Keratinocyte (primary cell): Measurements from ENCODE around the gene SEPHS2. TPM values are rescaled to one million over a fixed set of nuclear protein-coding genes. Genes with fewer than 3 reads are reported as not detected.

Source experiments
- DNase-seq: peaks from one replicate; pipeline ENCODE4 v3.0.0-alpha.2; 2011; ENCODE audit warnings: low read depth, missing footprints, low spot score
- FAIRE-seq: peaks from 2 replicates; lab custom pipeline; 2011; peaks lifted over from hg19 to GRCh38; lab: Jason Lieb, UNC
- H2AFZ ChIP-seq: 2 replicates; pipeline ENCODE4 v1.6.0; 2012; ENCODE audit warnings: low read length, control low read depth, inconsistent platforms; ENCODE audit not compliant: control insufficient read depth
- H3K27ac ChIP-seq: 2 replicates; pipeline ENCODE4 v1.5.1; 2011; ENCODE audit warnings: low read length; ENCODE audit not compliant: control insufficient read depth, insufficient read depth
- H3K27me3 ChIP-seq: 3 replicates; pipeline ENCODE4 v1.6.0; 2011; ENCODE audit warnings: low read length; ENCODE audit not compliant: control insufficient read depth, insufficient read depth; ENCODE audit errors: extremely low read depth
- H3K36me3 ChIP-seq, 2 experiments: 2 replicates in 1 of 2; 3 replicates in 1 of 2; pipeline ENCODE4 v1.5.1; 2011; ENCODE audit warnings: low read length in 2 of 2, mild to moderate bottlenecking in 1 of 2; ENCODE audit not compliant: control insufficient read depth in 2 of 2, insufficient read depth in 2 of 2; ENCODE audit errors: extremely low read depth in 1 of 2
- H3K4me1 ChIP-seq: 3 replicates; pipeline ENCODE4 v1.5.1; 2011; ENCODE audit warnings: low read length; ENCODE audit not compliant: control insufficient read depth, insufficient read depth; ENCODE audit errors: extremely low read depth
- H3K4me2 ChIP-seq: 3 replicates; pipeline ENCODE4 v1.6.0; 2011; ENCODE audit warnings: low read depth, low read length; ENCODE audit not compliant: control insufficient read depth, insufficient read depth; ENCODE audit errors: extremely low read depth
- H3K4me3 ChIP-seq, 3 experiments: fragments of 200-600 bp in 1 of 3; sonication (generic) in 1 of 3; 2 replicates in 2 of 3; 3 replicates in 1 of 3; pipeline ENCODE4 v1.5.1; 2011 to 2016; ENCODE audit warnings: low read length in 3 of 3, mild to moderate bottlenecking in 3 of 3, control low read depth in 2 of 3, inconsistent platforms in 1 of 3, low read depth in 1 of 3, mixed read lengths in 1 of 3, mixed run types in 1 of 3, moderate library complexity in 1 of 3; ENCODE audit not compliant: control insufficient read depth in 2 of 3, insufficient read depth in 2 of 3; ENCODE audit errors: extremely low read depth in 1 of 3
- H3K79me2 ChIP-seq: 2 replicates; pipeline ENCODE4 v1.6.0; 2012; ENCODE audit warnings: low read length; ENCODE audit not compliant: control insufficient read depth, insufficient read depth
- H3K9ac ChIP-seq: 3 replicates; pipeline ENCODE4 v1.6.0; 2011; ENCODE audit warnings: low read length; ENCODE audit not compliant: control insufficient read depth, insufficient read depth; ENCODE audit errors: extremely low read depth
- H3K9me1 ChIP-seq: 3 replicates; pipeline ENCODE4 v1.6.0; 2011; ENCODE audit warnings: low read length; ENCODE audit not compliant: control insufficient read depth, insufficient read depth; ENCODE audit errors: extremely low read depth
- H3K9me3 ChIP-seq: 2 replicates; pipeline ENCODE4 v1.5.1; 2012; ENCODE audit warnings: low read depth, low read length; ENCODE audit not compliant: control insufficient read depth
- H4K20me1 ChIP-seq: 3 replicates; pipeline ENCODE4 v1.6.0; 2011; ENCODE audit warnings: low read length; ENCODE audit not compliant: control insufficient read depth, insufficient read depth; ENCODE audit errors: extremely low read depth
- EZH2 ChIP-seq: IDR thresholded peaks from one replicate; pipeline ENCODE4 v1.6.1; 2012; ENCODE audit warnings: inconsistent platforms, mild to moderate bottlenecking, low read length, moderate library complexity
- dilution Hi-C: fragments of 300-500 bp; cut with MboI; formaldehyde crosslinking; loops from one replicate; pipeline ENCODE4 v1.7.0; 2020; ENCODE audit warnings: low sequenced_read_pairs; ENCODE audit not compliant: extremely low pct_ligation_motif_present
- polyA plus RNA-seq, 5 experiments: library from polyadenylated mRNA; depleted of rRNA in 3 of 5; stranded (reverse) in 3 of 5; stranded (forward) in 1 of 5; unstranded in 1 of 5; fragments of >200 nt; gene quantifications; 1 replicate in 1 of 5; 2 replicates in 3 of 5; 3 replicates in 1 of 5; pipeline versions ENCODE4 v1.2.1 to v1.2.3, GENCODE V29; 2011 to 2012; ENCODE audit warnings: missing spikeins in 2 of 5, low read depth in 1 of 5, low replicate concordance in 1 of 5
- TF ChIP-seq, protein P1 (sequence below), 3 experiments: IDR thresholded peaks in 1 of 3; conservative IDR thresholded peaks in 1 of 3; optimal IDR thresholded peaks in 1 of 3; 2 replicates in 2 of 3; 3 replicates in 1 of 3; pipeline versions ENCODE3 to v1.5.1; 2011; ENCODE audit warnings: low read length in 3 of 3, mild to moderate bottlenecking in 3 of 3, moderate library complexity in 2 of 3, control low read depth in 1 of 3, inconsistent platforms in 1 of 3; ENCODE audit not compliant: insufficient read depth in 2 of 3; ENCODE audit errors: extremely low read depth in 1 of 3

The SEPHS2 gene
- polyA plus RNA-seq, 1 donor (not counting 4 experiments of a cell fraction or from before 2014, with no cell fraction given): 36.5 TPM

DNA sequence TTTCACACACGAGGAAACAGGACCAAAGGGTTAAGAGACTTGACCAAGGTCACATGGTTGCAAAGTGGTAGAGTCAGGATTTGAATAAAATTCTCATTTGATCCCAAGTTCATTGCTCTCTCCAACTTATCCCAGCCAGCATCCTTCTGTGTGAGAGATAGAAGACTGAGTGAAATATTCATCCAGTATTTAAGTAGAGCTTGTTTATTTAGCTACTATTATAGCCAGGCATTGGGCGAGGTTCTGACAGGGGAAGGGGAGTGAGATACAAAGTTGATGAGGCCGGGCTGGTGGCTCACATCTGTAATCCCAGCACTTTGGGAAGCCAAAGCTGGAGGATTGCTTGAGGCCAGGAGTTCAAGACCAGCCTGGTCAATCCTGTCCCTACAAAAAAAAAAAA is 31.3 kb upstream of the SEPHS2 start:
- Histone ChIP-seq H3K4me1 (no peaks in the 10 kb centered on the region), H3K27me3 (peaks cover 14% of the 10 kb centered on the region), H3K9ac (no peak overlapping the region), H3K36me3 (no peaks in the 10 kb centered on the region), H4K20me1 (no peaks in the 10 kb centered on the region), H3K79me2 (no peaks in the 10 kb centered on the region), H2AFZ (no peak overlapping the region), H3K4me3 (no peak overlapping the region), H3K9me3 (no peaks in the 10 kb centered on the region), H3K4me2 (no peak overlapping the region), H3K27ac (no peak overlapping the region), H3K9me1 (no peaks in the 10 kb centered on the region)
- no peak for FAIRE-seq
- dilution Hi-C loops: no loop called here
- DNase-seq: no peak
- no peak for TF ChIP-seq EZH2
- TF ChIP-seq, protein P1, sequence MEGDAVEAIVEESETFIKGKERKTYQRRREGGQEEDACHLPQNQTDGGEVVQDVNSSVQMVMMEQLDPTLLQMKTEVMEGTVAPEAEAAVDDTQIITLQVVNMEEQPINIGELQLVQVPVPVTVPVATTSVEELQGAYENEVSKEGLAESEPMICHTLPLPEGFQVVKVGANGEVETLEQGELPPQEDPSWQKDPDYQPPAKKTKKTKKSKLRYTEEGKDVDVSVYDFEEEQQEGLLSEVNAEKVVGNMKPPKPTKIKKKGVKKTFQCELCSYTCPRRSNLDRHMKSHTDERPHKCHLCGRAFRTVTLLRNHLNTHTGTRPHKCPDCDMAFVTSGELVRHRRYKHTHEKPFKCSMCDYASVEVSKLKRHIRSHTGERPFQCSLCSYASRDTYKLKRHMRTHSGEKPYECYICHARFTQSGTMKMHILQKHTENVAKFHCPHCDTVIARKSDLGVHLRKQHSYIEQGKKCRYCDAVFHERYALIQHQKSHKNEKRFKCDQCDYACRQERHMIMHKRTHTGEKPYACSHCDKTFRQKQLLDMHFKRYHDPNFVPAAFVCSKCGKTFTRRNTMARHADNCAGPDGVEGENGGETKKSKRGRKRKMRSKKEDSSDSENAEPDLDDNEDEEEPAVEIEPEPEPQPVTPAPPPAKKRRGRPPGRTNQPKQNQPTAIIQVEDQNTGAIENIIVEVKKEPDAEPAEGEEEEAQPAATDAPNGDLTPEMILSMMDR (optimal IDR thresholded peaks at IDR 0.05 in 1 of 3, IDR thresholded peaks at IDR 0.05 in 1 of 3, conservative IDR thresholded peaks at IDR 0.05 in 1 of 3; ENCODE audit: extremely low read depth in 1 of 3, insufficient read depth in 2 of 3, low read length in 3 of 3): no peak

DNA sequence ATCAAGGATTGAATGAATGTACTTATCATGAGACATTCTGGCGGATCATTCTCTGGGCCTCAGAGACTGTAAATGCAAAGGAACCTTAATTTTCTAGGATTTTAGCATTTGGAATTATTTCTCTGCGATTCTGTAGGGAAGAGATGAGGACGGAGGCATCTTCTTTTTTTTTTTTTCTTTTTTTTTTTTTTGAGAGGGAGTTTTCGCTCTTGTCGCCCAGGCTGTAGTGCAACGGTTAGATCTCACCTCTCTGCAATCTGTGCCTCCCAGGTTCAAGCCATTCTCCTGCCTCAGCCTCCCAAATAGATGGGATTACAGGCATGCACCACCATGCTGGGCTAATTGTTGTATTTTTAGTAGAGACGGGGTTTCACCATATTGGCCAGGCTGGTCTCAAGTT is 29.0 kb upstream of the SEPHS2 start:
- DNase-seq (no peak), FAIRE-seq (no peak)
- Histone ChIP-seq H3K9me1 (no peaks in the 10 kb centered on the region), H3K27ac (no peak overlapping the region), H3K4me1 (peaks cover 2% of the 10 kb centered on the region), H3K27me3 (peaks cover 14% of the 10 kb centered on the region), H2AFZ (no peak overlapping the region), H3K9ac (no peak overlapping the region), H3K4me2 (no peak overlapping the region), H3K36me3 (no peaks in the 10 kb centered on the region), H3K4me3 (no peak overlapping the region), H4K20me1 (no peaks in the 10 kb centered on the region), H3K9me3 (no peaks in the 10 kb centered on the region), H3K79me2 (no peaks in the 10 kb centered on the region)
- dilution Hi-C loops: no loop called here
- TF ChIP-seq EZH2: no peak
- TF ChIP-seq, protein P1 (optimal IDR thresholded peaks at IDR 0.05 in 1 of 3, IDR thresholded peaks at IDR 0.05 in 1 of 3, conservative IDR thresholded peaks at IDR 0.05 in 1 of 3; ENCODE audit: extremely low read depth in 1 of 3, insufficient read depth in 2 of 3, low read length in 3 of 3): no peak
